Esophagus muscularis mucosa (tissue), 4 donors: ENCODE results near the gene SLC16A1.

ENCODE experiments used
- EP300 ChIP-seq: sonication (generic); formaldehyde crosslinking; IDR thresholded peaks from one replicate; pipeline ENCODE4 v1.6.1; 2017; ENCODE audit warnings: antibody characterized with exemption
- POLR2A ChIP-seq: fragments of 450-650 bp; IDR thresholded peaks from one replicate; pipeline ENCODE4 v1.6.1; 2017; ENCODE audit warnings: antibody characterized with exemption, moderate library complexity, mild to moderate bottlenecking, low read depth
- POLR2AphosphoS5 ChIP-seq, 2 donors: sonication (generic); formaldehyde crosslinking; IDR thresholded peaks; one replicate each; pipeline ENCODE4 v1.6.1; 2017; ENCODE audit warnings: antibody characterized with exemption in 2 of 2
- TF ChIP-seq, protein P1 (sequence below), 3 experiments: fragments of 200-600 bp in 2 of 3; fragments of 450-650 bp in 1 of 3; sonication (generic) in 2 of 3; IDR thresholded peaks; one replicate each; pipeline ENCODE4 v1.5.1; 2017 to 2019; ENCODE audit warnings: antibody characterized with exemption in 3 of 3, mild to moderate bottlenecking in 2 of 3, moderate library complexity in 1 of 3

DNA sequence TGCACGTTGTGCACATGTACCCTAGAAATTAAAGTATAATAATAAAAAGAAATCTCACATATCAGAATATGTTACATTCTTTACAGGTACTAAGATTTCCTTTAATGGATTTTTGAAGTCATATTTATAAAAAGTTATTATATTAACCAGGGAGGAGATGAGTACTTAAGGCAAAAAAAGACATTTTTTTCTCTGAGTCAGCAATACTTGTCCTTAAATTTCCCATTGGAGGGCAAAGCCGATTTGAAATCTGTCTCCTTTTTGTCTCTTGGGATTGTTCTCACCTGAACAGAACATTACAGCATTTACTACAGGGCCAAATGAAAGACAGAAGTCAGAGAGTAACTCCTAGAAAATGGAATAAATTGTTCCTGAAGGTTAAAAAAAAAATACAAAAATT is 26.3 kb upstream of the SLC16A1 start:
- TF ChIP-seq, protein P1, sequence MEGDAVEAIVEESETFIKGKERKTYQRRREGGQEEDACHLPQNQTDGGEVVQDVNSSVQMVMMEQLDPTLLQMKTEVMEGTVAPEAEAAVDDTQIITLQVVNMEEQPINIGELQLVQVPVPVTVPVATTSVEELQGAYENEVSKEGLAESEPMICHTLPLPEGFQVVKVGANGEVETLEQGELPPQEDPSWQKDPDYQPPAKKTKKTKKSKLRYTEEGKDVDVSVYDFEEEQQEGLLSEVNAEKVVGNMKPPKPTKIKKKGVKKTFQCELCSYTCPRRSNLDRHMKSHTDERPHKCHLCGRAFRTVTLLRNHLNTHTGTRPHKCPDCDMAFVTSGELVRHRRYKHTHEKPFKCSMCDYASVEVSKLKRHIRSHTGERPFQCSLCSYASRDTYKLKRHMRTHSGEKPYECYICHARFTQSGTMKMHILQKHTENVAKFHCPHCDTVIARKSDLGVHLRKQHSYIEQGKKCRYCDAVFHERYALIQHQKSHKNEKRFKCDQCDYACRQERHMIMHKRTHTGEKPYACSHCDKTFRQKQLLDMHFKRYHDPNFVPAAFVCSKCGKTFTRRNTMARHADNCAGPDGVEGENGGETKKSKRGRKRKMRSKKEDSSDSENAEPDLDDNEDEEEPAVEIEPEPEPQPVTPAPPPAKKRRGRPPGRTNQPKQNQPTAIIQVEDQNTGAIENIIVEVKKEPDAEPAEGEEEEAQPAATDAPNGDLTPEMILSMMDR (IDR thresholded peaks at IDR 0.05) = no peak
- TF ChIP-seq POLR2A (no peak), POLR2AphosphoS5 (IDR thresholded peaks at IDR 0.05) (no peak), EP300 (no peak)
